Measurements from ENCODE around the gene PGF. TPM values are rescaled to one million over a fixed set of nuclear protein-coding genes. Genes with fewer than 3 reads are reported as not detected.

The PGF gene
- total RNA-seq, 1 donor from 2014 or later, result 4.7 TPM

GRCh38 chr14:74952697-74953484 is 2.5 kb downstream of the PGF start:
- Histone ChIP-seq H3K27ac (no peak overlapping the region), H3K36me3 (no peaks in the 10 kb centered on the region), H3K4me3 (no peak overlapping the region), H3K27me3 (peaks cover 3% of the 10 kb centered on the region), H3K9me3 (no peaks in the 10 kb centered on the region), H3K4me1 (peaks cover 13% of the 10 kb centered on the region)
- intact Hi-C loops (cut with DNase I), result no loop called here
- DNase-seq (no peak), ATAC-seq (no peak)
- TF ChIP-seq, protein P1, sequence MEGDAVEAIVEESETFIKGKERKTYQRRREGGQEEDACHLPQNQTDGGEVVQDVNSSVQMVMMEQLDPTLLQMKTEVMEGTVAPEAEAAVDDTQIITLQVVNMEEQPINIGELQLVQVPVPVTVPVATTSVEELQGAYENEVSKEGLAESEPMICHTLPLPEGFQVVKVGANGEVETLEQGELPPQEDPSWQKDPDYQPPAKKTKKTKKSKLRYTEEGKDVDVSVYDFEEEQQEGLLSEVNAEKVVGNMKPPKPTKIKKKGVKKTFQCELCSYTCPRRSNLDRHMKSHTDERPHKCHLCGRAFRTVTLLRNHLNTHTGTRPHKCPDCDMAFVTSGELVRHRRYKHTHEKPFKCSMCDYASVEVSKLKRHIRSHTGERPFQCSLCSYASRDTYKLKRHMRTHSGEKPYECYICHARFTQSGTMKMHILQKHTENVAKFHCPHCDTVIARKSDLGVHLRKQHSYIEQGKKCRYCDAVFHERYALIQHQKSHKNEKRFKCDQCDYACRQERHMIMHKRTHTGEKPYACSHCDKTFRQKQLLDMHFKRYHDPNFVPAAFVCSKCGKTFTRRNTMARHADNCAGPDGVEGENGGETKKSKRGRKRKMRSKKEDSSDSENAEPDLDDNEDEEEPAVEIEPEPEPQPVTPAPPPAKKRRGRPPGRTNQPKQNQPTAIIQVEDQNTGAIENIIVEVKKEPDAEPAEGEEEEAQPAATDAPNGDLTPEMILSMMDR (IDR thresholded peaks at IDR 0.05), result no peak

DNA sequence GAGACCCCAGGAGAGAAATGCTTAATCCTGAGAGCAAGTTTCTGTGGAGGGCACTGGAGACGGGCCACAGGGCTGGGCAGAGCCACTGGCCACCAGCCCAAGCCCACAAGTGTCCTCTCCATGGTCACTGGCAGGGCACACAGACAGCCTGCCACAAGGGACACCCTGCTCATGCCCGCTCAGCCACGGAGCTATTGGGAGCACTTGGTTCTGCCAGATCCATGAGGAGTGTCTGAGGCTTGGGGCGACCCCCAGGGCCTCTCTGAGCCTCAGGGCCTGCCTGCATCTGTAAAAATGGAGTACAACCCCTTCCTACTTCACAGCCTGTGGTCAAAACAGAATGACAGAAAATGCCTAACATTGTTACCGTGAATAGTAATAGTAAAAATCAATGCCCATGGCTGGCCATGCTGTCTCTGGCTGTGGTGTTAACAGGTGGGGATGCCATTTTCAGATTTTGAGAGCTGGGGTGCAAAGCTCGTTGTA is 3.2 kb downstream of the PGF start:
- Histone ChIP-seq H3K36me3 (no peaks in the 10 kb centered on the region), H3K4me3 (no peak overlapping the region), H3K4me1 (peaks cover 13% of the 10 kb centered on the region), H3K27ac (no peak overlapping the region), H3K27me3 (peaks cover 3% of the 10 kb centered on the region), H3K9me3 (no peaks in the 10 kb centered on the region)
- TF ChIP-seq, protein P1 (IDR thresholded peaks at IDR 0.05), result no peak
- intact Hi-C loops (cut with DNase I), result no loop called here
- DNase-seq (no peak), ATAC-seq (no peak)

DNA sequence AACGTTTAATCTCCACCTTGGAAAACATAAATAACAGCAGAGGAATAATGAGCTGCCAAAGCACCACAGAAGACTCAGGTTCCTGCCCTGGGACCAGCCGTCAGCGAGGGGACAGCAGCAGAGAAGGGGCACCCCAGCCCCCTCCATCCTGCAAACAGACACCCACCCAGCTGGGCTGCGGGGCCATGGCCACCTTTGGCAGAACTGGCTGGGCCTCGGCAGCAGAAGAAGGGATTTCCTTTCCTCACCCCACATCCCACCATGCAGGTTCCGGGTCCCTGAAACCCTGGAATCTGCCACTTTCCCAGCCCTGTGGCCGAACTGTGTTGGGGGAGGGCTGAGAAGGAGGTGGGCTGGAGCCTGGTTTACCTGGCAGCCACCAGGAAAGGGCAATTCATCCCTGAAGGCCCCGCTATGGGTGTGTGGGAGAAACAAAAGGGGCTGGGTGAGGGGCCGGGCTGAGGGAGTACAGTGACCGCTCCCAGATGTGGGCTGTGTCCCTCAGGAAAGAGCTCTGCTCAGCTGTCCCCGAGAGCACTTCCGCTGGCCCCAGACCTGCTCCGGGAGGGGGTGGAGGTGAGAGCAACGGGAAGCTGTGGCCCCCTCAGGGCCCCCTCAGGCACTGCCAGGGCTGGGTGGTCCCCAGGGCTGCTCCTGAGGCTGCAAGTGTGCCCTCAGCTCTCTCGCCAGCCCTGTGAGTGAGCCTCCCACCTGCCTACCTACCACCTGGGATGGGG is 3.8 kb downstream of the PGF start:
- H3K27me3 ChIP-seq, result peaks cover 3% of the 10 kb centered on the region
- intact Hi-C loops (cut with DNase I), result no loop called here
- TF ChIP-seq, protein P1 (IDR thresholded peaks at IDR 0.05), result no peak
- H3K27ac ChIP-seq, result no peak overlapping the region
- no peak overlapping the region for H3K4me3 ChIP-seq
- H3K36me3 ChIP-seq, result no peaks in the 10 kb centered on the region
- H3K9me3 ChIP-seq, result no peaks in the 10 kb centered on the region
- ATAC-seq (no peak), DNase-seq (no peak)
- peaks cover 13% of the 10 kb centered on the region for H3K4me1 ChIP-seq

GRCh38 chr14:74950795-74951442 is 4.5 kb downstream of the PGF start:
- no peaks in the 10 kb centered on the region for H3K9me3 ChIP-seq
- peaks cover 13% of the 10 kb centered on the region for H3K4me1 ChIP-seq
- ATAC-seq, result no peak
- H3K4me3 ChIP-seq, result no peak overlapping the region
- peaks cover 3% of the 10 kb centered on the region for H3K27me3 ChIP-seq
- intact Hi-C loops (cut with DNase I), result no loop called here
- no peak for DNase-seq
- TF ChIP-seq, protein P1 (IDR thresholded peaks at IDR 0.05), result no peak
- H3K27ac ChIP-seq, result no peak overlapping the region
- no peaks in the 10 kb centered on the region for H3K36me3 ChIP-seq

GRCh38 chr14:74949859-74950573 is 5.4 kb downstream of the PGF start:
- ATAC-seq, result no peak
- H3K4me1 ChIP-seq, result peaks cover 9% of the 10 kb centered on the region
- intact Hi-C loops (cut with DNase I), result loop anchor here (10.0 kb wide), 1 partner anchor 135 kb away; no protein-coding TSS in a partner anchor

More at GRCh38 chr14:74949859-74950573, 5.4 kb downstream of the PGF start:
- TF ChIP-seq, protein P1 (IDR thresholded peaks at IDR 0.05), result no peak
- no peak overlapping the region for H3K27ac ChIP-seq
- no peaks in the 10 kb centered on the region for H3K9me3 ChIP-seq
- no peak for DNase-seq
- H3K4me3 ChIP-seq, result no peak overlapping the region
- peaks cover 3% of the 10 kb centered on the region for H3K27me3 ChIP-seq
- H3K36me3 ChIP-seq, result no peaks in the 10 kb centered on the region

All from upper lobe of right lung (tissue), 1 donor.